HG03460 (cell line): Measurements from ENCODE around the gene SIVA1.

Source experiments
- ATAC-seq: cut with Tn5 transposase; IDR thresholded peaks from one replicate; pipeline ENCODE4 v1.9.1; 2021; ENCODE audit not compliant: unreplicated experiment

The SIVA1 gene

GRCh38 chr14:104806625-104807465 lies 53.9 kb downstream of the SIVA1 start:
- no peak for ATAC-seq

DNA sequence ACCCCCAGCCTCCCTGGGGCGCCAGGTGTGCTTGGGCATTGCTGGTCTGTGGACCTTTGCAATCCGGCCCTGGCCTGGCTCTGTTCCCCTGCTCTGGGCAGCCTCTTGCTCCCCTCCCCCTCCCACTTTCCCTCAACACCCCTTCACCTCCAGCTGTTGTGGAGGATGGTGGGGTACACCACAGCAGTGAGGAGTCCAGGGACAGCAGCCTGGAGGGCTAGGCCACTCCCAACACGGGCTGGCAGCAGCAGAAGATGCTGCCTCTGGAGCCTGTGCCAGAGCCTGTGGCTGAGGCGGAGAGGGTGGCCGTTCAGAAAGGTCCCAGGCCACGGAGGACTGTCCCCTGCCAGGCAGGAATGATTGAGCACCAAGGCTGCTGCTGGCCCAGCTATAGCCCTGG lies 55.5 kb downstream of the SIVA1 start:
- no peak for ATAC-seq
